ENCODE data around the gene JADE2.
"Not testable (repeated sequence)": the region's sequence is repeated elsewhere in the genome, so short reads cannot be mapped to it uniquely, and the experiment has no call there.

Gene JADE2

GRCh38 chr5:134524826-134525682, at the start of gene JADE2:
Gene JADE2, plus strand, starts transcription at chr5:134525670. Its CDS starts 10,188 bp downstream, at chr5:134535858.
- DNase-seq: peak; percentile 74

GRCh38 chr5:134477462-134478245, 47.8 kb upstream of the JADE2 start:
- no peak for DNase-seq

DNA sequence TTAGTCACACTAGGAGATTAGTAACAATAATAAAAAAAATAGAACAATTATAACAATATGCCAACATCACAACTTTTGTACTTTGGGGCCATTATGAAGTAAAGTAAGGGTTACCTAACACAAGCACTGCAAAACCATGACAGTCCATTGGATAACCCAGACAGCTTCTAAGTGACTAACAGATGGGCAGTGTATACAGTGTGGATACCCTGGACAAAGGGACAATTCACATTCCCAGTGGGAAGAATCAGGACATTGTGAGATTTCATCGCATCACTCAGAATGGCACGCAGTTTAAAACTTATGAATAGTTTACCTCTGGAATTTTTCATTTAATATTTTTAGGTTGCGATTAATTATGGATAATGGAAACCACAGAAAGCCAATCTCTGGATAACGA, 45.6 kb upstream of the JADE2 start:
- DNase-seq: no peak

DNA sequence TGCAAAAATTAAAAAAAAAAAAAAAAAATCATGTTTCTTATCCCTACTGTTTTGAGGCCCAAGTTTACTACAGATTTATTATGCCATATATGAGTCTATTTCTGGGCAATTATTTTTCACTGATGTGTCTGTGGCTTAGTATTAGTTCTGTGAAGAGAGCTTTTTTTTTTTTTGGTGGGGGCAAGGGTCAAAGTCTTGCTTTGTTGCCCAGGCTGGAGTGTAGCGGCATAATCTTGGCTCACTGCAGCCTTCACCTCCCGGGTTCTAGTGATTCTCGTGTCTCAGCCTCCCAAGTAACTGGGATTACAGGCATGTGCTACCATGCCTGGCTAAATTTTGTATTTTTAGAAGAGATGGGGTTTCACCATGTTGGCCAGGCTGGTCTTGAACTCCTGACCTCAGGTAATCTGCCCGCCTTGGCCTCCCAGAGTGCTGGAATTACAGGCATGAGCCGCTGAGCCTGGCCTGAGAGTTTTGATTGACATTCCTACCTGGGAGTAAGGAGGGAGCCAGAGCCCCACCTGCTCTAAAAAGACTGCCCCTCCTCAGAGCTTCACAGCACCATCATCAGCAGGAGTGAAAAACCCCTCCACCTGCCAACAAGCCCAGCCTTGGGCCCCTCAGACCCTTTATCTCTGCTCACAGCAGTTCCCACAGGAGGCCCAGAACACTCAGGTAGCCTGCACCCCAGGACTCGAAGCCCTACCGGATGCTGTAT, 36.1 kb upstream of the JADE2 start:
- DNase-seq: no peak

DNA sequence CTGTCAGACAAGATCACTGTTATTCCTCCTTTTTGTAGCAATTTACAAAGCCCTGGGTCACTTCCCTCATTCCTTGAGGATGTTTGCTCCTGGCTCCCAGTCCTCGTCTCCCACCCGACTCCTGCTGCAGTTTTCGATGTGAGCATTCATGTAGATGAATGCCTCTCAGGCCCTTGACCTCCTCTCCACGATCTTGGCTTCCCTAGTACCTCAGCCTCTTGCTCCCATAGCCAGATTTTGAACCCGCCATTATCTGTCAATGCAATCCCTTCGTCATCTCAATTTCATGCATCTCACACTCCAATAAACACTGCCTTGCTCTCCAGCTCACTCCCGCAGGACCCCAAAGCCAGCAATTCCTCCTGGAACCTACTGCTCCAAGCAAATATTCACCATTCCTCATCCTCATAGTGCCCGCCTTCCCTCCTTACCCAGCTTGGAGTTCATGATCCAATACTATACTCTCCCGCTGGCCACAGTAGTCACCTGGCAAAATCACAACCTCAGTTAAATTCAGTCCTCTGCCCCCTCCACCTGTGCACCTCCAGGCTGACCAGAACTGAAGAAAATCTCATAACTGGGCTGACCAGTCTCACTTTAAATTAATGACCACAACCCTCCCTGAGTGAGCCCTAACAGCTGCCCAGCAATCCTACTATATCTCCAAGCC, 35.1 kb upstream of the JADE2 start:
- no peak for DNase-seq

GRCh38 chr5:134490925-134491271, 34.6 kb upstream of the JADE2 start:
- DNase-seq: no peak

DNA sequence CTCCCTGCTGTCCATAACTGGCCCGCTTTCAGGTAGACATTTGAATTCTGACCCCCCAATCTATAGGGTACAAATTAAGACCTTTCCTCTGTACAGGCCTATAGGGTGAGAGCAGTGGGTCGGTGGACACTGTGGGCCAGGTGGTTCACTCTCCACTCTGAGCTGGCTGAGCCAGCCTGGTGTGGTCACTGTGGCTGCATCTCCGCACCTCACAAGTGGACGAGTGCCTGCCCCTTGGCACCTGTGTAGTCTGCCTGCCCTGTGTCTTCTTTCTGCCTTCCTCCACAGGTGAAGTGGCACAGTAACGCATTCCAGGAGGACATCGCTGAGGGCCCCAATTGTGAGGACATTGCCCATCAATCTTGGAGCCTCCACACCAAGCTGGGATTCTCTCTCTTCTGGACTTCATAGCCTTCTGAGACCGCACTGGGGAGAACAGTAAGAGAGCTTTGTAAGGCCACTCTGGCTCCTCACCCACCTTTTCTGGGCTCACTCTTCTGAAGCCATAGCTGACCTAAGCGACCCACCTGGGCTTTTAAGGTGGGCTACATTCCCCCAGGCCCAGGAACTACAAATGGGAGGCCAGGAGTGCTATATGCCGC, 33.5 kb upstream of the JADE2 start:
- DNase-seq: no peak

DNA sequence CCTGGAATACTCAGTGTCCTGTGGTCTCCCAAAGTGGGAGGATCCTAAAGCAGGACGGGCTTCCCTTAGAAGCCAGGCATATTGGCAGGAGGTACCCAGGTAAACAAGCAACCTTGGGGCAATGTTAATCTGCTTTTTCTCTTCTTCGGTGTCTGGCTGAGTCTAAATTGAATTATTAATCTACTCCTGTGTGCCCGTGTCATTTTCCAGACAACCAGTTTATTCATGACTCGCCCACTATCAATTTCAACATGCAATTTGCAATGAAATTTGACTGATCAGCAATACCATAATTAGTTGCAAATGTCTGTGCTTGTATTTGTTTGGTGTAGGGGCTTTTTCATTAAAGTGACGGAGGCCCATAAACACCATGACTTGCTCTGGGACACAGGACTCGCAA, 32.9 kb upstream of the JADE2 start:
- no peak for DNase-seq

GRCh38 chr5:134493461-134494055, 31.9 kb upstream of the JADE2 start:
- no peak for DNase-seq

DNA sequence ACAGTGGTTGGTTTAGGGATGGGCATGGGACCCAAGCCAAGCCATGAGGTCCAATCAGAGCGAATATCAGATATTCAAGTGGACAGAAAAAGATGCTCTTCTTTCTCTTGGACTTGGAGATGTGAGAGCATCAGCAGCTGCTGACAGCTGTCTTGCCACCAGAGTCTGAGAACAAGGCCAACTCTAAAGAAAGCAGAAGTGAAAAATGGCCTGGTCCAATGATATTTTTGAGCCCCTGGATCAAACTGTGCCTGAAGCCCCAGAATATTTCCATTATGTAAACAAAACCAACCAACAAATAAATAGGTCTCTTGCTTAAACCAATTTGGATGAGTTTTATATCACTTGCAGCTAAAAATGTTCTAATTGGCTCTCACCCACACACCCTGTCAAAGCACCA, 30.7 kb upstream of the JADE2 start:
- DNase-seq: no peak

DNA sequence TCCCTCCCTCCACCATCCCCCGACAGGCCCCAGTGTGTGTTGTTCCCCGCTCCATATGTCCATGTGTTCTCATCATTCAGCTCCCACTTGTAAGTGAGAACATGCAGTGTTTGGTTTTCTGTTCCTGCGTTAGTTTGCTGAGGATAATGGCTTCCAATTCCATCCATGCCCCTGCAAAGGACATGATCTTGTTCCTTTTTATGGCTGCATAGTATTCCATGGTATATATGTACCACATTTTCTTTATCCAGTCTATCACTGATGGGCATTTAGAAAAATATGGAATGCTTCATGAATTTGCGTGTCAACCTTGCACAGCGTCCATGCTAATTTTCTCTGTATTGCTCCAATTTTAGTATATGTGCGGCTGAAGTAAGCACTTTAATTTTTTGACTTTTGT, 25.6 kb upstream of the JADE2 start:
- DNase-seq: not testable (repeated sequence)

DNA sequence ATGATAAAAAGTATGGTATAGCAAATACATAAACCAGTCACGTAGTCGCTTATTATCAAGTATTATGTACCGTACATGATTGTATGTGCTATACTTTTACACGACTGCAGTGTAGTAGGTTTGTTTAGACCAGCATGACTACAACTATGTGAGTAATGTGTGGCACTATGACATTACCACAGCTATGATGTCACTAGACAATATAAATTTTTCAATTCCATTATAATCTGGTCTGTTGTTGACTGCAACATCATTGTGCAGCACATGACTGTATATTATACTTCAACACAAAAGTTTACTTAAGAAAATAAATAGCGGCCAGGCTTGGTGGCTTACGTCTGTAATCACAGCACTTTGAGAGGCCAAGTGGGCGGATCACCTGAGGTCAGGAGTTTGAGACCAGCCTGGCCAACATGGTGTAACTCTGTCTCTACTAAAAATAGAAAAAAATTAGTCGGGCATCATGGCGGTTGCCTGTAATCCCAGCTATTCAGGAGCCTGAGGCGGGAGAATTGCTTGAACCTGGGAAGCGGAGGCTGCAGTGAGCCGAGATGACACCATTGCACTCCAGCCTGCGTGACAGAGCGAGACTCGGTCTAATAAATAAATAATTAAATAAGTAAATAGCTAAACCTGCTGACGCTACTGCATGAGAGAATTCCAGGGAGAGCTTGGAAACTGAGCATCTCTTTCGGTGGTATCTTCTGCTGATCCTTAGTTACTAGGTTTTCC, 24.6 kb upstream of the JADE2 start:
- no peak for DNase-seq

DNA sequence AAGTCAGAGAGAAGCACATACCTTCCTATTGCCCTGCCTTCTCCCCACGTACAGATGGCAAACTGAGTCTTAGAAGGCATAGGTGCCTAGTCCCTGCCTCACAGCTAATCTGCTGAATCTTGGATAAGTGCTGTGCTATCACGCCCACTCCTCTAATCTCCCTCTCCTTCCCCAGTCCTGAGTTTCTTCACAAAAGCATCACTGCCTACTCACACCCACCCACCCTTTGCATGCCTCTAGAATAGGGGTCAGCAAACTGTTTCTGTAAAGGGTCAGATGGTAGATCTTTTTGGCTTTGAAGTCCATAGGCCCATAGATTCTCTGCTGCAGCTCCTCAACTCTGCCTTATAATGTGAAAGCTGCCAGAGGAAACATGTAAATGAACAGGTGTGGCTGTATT, 23.2 kb upstream of the JADE2 start:
- DNase-seq: no peak

DNA sequence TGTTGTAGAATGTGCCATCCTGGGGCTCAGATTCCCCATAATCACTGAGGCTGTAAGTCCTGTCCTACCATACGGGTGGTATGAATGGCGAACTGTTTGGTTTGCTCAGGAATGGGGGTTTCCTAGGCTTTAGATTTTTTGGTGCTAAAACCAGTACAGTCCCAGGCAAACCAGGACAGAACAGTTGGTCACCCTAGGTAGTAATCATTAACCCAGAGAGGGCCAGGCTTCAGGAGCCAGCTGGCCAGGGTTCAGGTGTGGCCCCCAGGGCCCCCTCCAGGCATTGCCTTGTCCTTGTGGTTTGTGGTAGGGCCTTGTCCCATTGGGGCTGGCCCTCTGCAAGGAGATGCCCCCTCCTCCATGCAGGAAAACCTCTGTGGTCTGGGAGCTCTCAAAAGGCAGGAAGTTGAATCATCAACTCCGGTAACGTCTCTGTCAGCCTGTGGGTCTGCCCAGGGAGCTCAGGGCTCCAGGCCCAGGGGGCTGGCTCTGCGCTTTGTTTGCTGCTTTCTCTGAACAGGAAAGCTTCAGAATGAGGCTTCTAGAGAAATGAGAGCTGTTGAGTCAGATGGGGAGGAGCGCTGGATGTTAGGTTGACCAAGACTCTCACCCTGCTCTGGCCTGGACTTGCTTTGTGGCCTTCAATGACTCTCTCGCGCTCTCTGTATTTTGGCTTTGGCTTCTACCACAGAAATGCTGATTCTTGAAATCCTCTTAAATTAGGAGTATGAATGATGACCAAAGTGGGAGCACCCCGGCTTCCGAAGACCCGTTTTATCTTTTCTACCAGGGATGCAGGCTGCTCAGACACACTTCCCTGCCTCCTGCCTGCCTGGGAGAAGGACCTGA, 22.2 kb upstream of the JADE2 start:
- DNase-seq: peak; percentile 95

DNA sequence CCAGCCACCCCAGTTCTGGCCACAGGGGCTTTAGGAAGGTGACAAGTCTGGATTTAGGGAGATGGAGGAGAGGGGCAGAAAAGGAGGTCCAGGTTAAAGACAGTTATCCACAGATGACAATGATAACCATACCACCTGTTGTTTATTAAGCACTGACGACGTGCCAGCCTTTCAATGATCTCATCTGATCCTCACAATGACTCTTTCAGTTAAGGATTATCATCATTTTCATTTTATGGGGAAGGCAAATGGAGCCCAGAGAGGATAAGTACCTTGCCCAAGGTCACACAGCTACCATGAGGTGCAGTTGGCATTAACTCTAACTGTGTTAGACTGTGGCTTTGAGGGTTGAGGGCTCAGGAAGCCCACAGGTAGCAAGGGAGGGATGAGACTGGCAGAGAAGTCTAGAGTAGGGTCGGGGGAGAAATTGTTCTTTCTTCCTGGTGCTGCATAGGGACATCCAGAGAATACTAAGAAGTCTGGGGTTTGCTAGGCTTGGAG, 21.5 kb upstream of the JADE2 start:
- DNase-seq: peak; percentile 30

DNA sequence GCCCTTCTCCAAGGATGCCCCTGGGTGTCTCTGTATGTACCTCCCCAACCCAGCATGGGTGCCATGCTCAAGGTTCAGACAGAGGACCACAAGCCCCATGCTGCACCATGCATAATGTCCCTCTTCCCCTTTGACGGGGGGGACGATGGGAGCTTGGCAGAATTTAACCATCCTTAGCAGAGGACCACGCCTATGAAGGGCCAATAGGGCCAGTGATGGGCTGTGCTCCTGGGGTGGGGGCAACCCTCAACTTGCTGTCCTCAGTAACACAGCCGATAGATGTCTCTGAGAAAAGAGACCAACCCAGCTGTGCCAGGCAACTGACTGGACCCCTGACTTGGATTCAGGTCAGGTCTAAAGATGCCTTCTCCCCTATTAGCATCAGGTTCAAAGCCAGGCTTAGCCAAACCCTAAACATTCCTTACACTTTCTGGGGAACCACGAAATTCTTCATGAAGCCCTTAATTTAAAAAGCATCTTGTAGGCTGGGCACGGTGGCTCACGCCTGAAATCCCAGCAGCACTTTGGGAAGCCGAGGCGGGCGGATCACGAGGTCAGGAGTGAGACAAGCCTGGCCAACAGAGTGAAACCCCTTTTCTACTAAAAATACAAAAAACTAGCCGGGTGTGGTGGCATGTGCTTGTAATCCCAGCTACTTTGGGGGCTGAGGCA, 20.7 kb upstream of the JADE2 start:
- DNase-seq: no peak

GRCh38 chr5:134506054-134507039, 19.1 kb upstream of the JADE2 start:
- no peak for DNase-seq

DNA sequence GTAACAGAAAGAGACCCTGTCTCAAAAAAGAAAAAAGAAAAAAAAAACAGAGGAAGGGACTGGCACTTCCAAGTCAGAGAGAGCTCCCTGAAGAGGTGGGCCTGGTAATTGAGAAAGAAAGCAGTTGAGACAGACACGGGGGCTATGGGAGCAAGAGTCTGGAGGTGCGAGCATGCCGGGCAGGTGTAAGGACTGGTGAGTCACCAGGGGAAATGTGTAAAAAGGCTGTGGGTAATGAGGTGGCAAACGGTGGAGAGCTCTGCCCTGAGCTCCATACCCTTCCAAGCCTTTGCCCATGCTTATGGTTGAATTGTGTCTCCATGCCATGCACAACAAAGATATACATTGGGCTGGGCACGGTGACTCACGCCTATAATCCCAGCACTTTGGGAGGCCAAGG, 18.0 kb upstream of the JADE2 start:
- DNase-seq: peak; percentile 13
